DMS53 treated with DMSO at 0.1 percent for 48 hours (cell line): ENCODE results near the gene IFNA7.
A peak's percentile ranks its signal among the peaks of the same experiment; 100 is the strongest.
"Not testable (repeated sequence)": the region's sequence is repeated elsewhere in the genome, so short reads cannot be mapped to it uniquely, and the experiment has no call there.

Experiments used
- DNase-seq: peaks from one replicate; lab custom pipeline; 2025; ENCODE audit not compliant: unreplicated experiment; lab: John Stamatoyannopoulos, UW

Gene IFNA7

DNA sequence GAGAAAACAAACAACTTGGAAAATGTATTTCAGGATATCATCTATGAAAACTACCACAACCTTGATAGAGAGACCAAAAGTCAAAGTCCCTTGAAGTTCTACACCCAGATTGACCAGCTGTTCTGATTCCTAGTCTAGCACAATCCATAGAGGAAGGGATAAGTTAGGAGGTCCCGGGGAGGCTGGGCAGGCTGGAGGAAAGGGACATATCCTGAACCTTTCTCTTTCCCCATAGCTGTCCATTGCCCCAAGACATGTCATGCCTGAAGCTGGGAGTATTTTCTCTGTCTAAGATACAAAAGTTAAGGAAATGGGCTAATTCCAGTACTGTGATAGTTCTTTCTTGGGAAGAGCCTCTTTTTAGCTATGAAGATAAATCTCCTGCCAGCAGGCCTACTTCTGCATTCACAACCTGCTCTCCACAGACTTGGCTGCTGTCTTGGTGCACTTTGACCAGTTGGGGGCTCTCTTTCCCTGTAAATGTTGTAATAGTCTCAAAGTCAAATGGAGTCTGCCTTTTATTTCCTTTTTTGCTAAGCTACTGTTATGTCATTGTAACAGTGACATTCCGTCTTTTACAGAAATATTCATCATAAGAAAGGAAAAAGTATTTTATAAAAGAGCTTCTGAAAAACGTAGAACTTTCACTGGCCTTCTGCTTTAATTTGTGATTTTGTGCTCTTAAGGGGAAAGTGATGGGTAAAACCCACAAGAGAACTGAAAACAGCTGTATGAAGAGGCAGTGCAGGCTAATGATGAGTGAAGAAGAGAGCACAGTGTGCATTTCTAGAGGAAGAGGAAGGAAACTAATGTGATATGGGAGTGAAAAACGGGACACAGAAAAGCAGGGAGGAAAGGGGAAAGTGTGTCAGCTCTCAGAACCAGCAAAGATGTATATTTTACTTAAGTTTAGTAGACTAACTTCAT, 18.9 kb downstream of the IFNA7 start:
- DNase-seq: peak; percentile 0

DNA sequence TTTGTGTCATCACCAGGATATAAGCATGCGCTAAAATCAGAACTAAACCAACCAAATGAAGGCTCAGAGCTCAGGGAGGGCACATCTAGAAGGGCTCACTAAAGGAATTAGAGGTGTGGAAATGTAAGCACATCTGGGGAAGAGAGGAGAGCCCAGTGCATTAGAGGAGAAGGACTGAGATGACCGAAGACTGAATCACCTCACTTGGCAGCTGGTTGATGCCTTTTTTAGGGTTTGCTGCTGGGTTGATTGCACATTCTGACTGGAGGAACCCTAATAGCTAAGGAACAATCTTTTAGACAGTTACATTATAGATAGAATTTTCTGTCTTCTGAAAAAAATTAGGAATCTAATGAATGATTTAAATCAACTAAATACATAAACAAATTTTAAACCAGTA, 27.3 kb downstream of the IFNA7 start:
- no peak for DNase-seq

- no peak for DNase-seq
Observed at GRCh38 chr9:21172156-21172555, 29.8 kb downstream of the IFNA7 start.

DNA sequence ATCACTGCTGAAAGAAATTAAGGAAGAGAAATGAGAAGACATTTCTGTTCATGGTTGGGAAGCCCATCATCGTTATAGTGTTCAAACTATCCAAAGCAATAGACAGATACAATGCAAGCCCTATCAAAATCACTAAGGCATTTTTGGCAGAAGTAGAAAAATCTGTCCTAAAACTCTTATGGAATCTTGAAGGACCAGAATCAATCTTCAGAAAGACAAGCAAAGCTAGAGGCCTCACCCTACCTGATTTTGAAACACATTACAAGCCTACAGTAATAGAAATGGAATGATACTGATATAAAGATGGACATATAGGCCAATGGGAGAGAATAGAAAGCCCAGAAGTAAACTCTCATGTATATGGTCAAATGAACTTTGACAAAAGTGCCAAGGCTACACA, 30.7 kb downstream of the IFNA7 start:
- no peak for DNase-seq

GRCh38 chr9:21166560-21166959, 35.4 kb downstream of the IFNA7 start, which contains the start of gene IFNA21:
IFNA21 (minus strand) TSS chr9:21166660; CDS start chr9:21166612, 48 bp downstream.
- not testable (repeated sequence) for DNase-seq

DNA sequence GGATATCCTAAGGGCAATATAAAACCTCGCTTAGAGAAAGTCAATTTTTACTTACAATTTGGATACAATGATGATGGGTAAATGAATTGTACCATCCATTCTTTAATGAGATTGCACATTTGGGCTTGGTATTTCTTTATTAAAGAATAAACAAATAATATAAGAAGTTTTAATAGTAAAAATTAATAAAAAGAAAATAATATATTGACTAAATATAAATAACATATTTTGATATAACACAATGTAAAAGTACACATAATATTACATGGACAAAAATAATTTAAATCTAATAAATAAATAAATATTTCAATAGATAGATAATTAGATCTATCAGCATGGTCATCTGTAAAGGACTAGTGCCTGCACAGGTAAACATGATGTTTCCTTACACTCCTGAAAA, 36.5 kb downstream of the IFNA7 start:
- no peak for DNase-seq

- DNase-seq: no peak
Observed at GRCh38 chr9:21160178-21160577, 41.8 kb downstream of the IFNA7 start.

DNA sequence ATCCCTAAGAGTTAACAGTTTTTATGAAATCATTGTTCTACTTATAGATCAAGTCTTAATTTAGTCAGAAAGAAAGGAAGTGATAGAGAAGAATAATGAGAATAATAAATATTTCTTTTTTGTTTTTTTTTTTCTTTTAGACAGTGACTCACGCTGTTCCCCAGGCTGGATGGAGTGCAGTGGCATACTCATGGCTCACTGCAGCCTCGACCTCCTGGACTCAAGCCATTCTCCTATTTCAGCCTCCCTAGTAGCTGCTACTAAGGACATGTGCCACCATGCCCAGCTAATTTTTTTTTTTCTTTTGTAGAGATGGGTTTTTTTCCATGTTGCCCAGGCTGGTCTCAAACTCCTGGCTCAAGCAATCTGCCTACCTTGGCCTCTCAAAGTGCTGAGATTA, 46.5 kb downstream of the IFNA7 start:
- no peak for DNase-seq

DNA sequence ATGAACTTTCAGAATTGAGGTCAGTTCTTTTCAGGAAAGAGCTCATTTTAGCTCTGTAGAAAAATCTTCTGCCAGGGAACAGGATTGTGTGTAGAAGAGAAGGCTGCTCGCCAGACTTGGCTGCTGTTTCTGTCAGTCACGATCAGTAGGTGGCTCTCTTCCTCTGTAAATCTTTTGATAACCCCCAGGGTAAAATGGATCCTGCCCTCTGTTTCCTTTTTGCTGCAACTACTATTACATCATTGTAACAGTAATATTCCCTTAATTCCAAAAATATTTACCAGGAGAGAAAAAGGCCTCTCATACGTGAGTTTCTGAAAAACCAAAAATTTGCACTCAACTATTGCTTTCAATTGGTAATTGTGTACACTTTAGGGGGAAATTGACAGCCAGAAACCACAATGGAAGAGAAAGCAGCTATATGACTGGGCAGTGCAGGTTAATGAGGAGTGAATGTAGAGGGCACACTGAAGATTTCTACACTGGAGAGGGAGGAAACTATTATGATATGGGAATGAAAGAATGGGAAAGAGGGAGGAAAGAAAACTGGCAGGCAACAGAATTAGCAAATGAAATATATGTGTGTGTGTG, 47.9 kb downstream of the IFNA7 start:
- no peak for DNase-seq

DNA sequence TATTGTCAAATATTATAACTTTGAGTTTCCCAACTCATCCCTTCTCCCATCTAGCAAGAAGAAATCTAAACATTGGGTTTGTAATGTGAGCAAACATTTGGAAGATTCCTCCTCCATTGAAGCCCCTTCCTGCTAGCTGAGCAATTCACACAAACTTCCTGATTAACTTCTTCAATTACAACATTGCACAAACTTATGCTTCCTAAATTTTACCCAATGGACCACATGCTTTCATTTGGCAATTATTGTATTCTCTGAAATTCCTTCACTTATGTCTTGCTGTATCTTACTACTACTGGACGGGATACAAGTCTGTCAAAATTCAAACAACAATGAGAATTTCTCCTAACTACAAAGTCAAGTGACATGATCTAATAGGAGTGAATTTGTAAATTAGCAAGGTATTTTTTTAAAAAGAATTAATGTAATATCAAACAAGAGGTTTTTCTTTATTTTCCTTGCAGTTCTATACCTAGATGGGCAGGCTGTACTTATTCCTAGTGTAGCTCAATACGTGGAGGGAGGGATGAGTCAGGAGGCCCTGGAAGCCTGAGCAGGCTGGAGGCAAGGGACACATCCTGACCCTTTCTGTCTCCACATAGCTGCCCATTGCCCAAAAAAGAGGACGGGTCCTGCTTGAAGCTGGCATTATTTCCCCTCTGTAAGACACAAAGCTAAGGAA, 48.5 kb downstream of the IFNA7 start:
- DNase-seq: no peak
